SU-DHL-6 (cell line): ENCODE results near the gene RNF186.
"Not testable (repeated sequence)": the region's sequence is repeated elsewhere in the genome, so short reads cannot be mapped to it uniquely, and the experiment has no call there.

Experiments
- H2AFZ ChIP-seq: fragments of 200-600 bp; sonication (generic); 2 replicates; pipeline ENCODE4 v1.6.1; 2014; ENCODE audit warnings: low read depth, mild to moderate bottlenecking, moderate library complexity, mixed read lengths, antibody characterized with exemption, low read length; ENCODE audit not compliant: severe bottlenecking
- H3F3A ChIP-seq: fragments of 200-600 bp; shearing (Covaris generic); 2 replicates; pipeline ENCODE4 v1.6.0; 2016; ENCODE audit warnings: antibody characterized with exemption, mild to moderate bottlenecking; ENCODE audit not compliant: insufficient read depth
- H3K27ac ChIP-seq: fragments of 200-600 bp; sonication (generic); 2 replicates; pipeline ENCODE4 v1.5.1; 2016; ENCODE audit warnings: low read depth, mild to moderate bottlenecking, low read length, moderate library complexity, mixed read lengths
- H3K27me3 ChIP-seq: fragments of 200-600 bp; sonication (generic), shearing (Covaris generic); 2 replicates; pipeline ENCODE4 v1.6.0; 2014; ENCODE audit warnings: mild to moderate bottlenecking, low read length
- H3K36me3 ChIP-seq: fragments of 200-600 bp; sonication (generic); 2 replicates; pipeline ENCODE4 v1.6.1; 2014; ENCODE audit warnings: mild to moderate bottlenecking, low read length, mixed read lengths
- H3K4me2 ChIP-seq: fragments of 300-600, 200-600 bp; shearing (Covaris generic), sonication (generic); 2 replicates; pipeline ENCODE4 v1.6.0; 2014; ENCODE audit warnings: low read length, low read depth, mild to moderate bottlenecking; ENCODE audit not compliant: poor library complexity, severe bottlenecking
- H3K4me3 ChIP-seq: fragments of 200-600 bp; sonication (generic); 2 replicates; pipeline ENCODE4 v1.5.1; 2014; ENCODE audit warnings: antibody characterized with exemption, low read length, mild to moderate bottlenecking, mixed read lengths; ENCODE audit not compliant: insufficient read depth, poor library complexity, severe bottlenecking
- H3K79me2 ChIP-seq: fragments of 200-600 bp; sonication (generic); 2 replicates; pipeline ENCODE4 v1.6.1; 2014; ENCODE audit warnings: mild to moderate bottlenecking, low read length, moderate library complexity; ENCODE audit not compliant: insufficient read depth
- H3K9ac ChIP-seq: fragments of 200-600 bp; sonication (generic); 2 replicates; pipeline ENCODE4 v1.7.0; 2014; ENCODE audit warnings: mild to moderate bottlenecking, low read length
- H3K9me2 ChIP-seq: fragments of 200-600 bp; sonication (generic); replicated peaks from 2 replicates; pipeline ENCODE4 v1.6.1; 2014; ENCODE audit warnings: low read length; ENCODE audit not compliant: insufficient read depth
- H3K9me3 ChIP-seq: fragments of 200-600 bp; sonication (generic); 2 replicates; pipeline ENCODE4 v1.6.1; 2014; ENCODE audit warnings: low read length, mixed read lengths; ENCODE audit not compliant: insufficient read depth
- H4K20me1 ChIP-seq: fragments of 200-600 bp; sonication (generic); 2 replicates; pipeline ENCODE4 v1.6.1; 2014; ENCODE audit warnings: low read depth, mild to moderate bottlenecking, antibody characterized with exemption, low read length, moderate library complexity, mixed read lengths
- CTCF ChIP-seq: fragments of 200-600 bp; sonication (generic); IDR thresholded peaks from one replicate; pipeline ENCODE4 v1.5.1; 2017; ENCODE audit warnings: antibody characterized with exemption, mild to moderate bottlenecking, low read length, moderate library complexity; ENCODE audit not compliant: insufficient read depth, poor library complexity, severe bottlenecking
- EZH2phosphoT487 ChIP-seq: fragments of 200-600 bp; sonication (generic), shearing (Covaris generic); conservative IDR thresholded peaks from 2 replicates; pipeline ENCODE4 v1.6.1; 2018; ENCODE audit warnings: mild to moderate bottlenecking, antibody characterized with exemption, low read length, moderate library complexity, mixed read lengths

The RNF186 gene

GRCh38 chr1:19794583-19794982 is 20.5 kb downstream of the RNF186 start:
- no peak for TF ChIP-seq CTCF
- TF ChIP-seq EZH2phosphoT487, result no peak
- Histone ChIP-seq H3K27ac (no peak overlapping the region), H3K79me2 (no peaks in the 10 kb centered on the region), H3K36me3 (no peaks in the 10 kb centered on the region), H2AFZ (no peak overlapping the region), H3K27me3 (no peaks in the 10 kb centered on the region), H3F3A (no peaks in the 10 kb centered on the region), H3K4me2 (no peak overlapping the region), H3K9ac (no peak overlapping the region), H3K4me3 (no peak overlapping the region), H3K9me3 (no peaks in the 10 kb centered on the region), H4K20me1 (no peaks in the 10 kb centered on the region), H3K9me2 (no peaks in the 10 kb centered on the region)

- H3K9ac ChIP-seq, result no peak overlapping the region
- no peaks in the 10 kb centered on the region for H4K20me1 ChIP-seq
- no peak overlapping the region for H2AFZ ChIP-seq
- TF ChIP-seq CTCF (no peak), EZH2phosphoT487 (no peak)
- no peaks in the 10 kb centered on the region for H3F3A ChIP-seq
- no peak overlapping the region for H3K27ac ChIP-seq
- no peak overlapping the region for H3K4me2 ChIP-seq
- H3K79me2 ChIP-seq, result no peaks in the 10 kb centered on the region
- H3K27me3 ChIP-seq, result no peaks in the 10 kb centered on the region
- H3K9me3 ChIP-seq, result no peaks in the 10 kb centered on the region
- H3K9me2 ChIP-seq, result no peaks in the 10 kb centered on the region
- no peak overlapping the region for H3K4me3 ChIP-seq
- no peaks in the 10 kb centered on the region for H3K36me3 ChIP-seq
Observed at GRCh38 chr1:19793360-19794046, 21.6 kb downstream of the RNF186 start.

GRCh38 chr1:19792237-19793002 is 22.7 kb downstream of the RNF186 start:
- H3K27ac ChIP-seq, result no peak overlapping the region
- no peak overlapping the region for H3K4me3 ChIP-seq
- H3K9me2 ChIP-seq, result no peaks in the 10 kb centered on the region
- H3K27me3 ChIP-seq, result no peaks in the 10 kb centered on the region
- no peaks in the 10 kb centered on the region for H3K79me2 ChIP-seq
- TF ChIP-seq CTCF (no peak), EZH2phosphoT487 (no peak)
- no peaks in the 10 kb centered on the region for H3F3A ChIP-seq
- H3K36me3 ChIP-seq, result no peaks in the 10 kb centered on the region
- no peaks in the 10 kb centered on the region for H4K20me1 ChIP-seq
- H2AFZ ChIP-seq, result no peak overlapping the region
- no peak overlapping the region for H3K9ac ChIP-seq
- no peak overlapping the region for H3K4me2 ChIP-seq
- H3K9me3 ChIP-seq, result no peaks in the 10 kb centered on the region

GRCh38 chr1:19790061-19790975 is 24.8 kb downstream of the RNF186 start:
- H4K20me1 ChIP-seq, H3K27ac ChIP-seq, H3K9ac ChIP-seq, H3K79me2 ChIP-seq, H3K4me2 ChIP-seq, H2AFZ ChIP-seq, H3K4me3 ChIP-seq, H3K36me3 ChIP-seq, H3K9me3 ChIP-seq, H3K27me3 ChIP-seq, H3K9me2 ChIP-seq, H3F3A ChIP-seq: not testable (repeated sequence)
